Stimulated activated CD4-positive, alpha-beta T cell treated with anti-CD3 and anti-CD28 coated beads, Interleukin-15, amount 100 ng/mL, for 48 hours (primary cell): ENCODE measurements around the gene GPR160.
"Not testable (repeated sequence)": the region's sequence is repeated elsewhere in the genome, so short reads cannot be mapped to it uniquely, and the experiment has no call there.

Experiments
- DNase-seq, 2 donors: peaks; one replicate each; pipeline ENCODE4 v3.0.0-alpha.2; 2020; ENCODE audit warnings: low read depth in 2 of 2

The GPR160 gene, protein sequence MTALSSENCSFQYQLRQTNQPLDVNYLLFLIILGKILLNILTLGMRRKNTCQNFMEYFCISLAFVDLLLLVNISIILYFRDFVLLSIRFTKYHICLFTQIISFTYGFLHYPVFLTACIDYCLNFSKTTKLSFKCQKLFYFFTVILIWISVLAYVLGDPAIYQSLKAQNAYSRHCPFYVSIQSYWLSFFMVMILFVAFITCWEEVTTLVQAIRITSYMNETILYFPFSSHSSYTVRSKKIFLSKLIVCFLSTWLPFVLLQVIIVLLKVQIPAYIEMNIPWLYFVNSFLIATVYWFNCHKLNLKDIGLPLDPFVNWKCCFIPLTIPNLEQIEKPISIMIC

DNA sequence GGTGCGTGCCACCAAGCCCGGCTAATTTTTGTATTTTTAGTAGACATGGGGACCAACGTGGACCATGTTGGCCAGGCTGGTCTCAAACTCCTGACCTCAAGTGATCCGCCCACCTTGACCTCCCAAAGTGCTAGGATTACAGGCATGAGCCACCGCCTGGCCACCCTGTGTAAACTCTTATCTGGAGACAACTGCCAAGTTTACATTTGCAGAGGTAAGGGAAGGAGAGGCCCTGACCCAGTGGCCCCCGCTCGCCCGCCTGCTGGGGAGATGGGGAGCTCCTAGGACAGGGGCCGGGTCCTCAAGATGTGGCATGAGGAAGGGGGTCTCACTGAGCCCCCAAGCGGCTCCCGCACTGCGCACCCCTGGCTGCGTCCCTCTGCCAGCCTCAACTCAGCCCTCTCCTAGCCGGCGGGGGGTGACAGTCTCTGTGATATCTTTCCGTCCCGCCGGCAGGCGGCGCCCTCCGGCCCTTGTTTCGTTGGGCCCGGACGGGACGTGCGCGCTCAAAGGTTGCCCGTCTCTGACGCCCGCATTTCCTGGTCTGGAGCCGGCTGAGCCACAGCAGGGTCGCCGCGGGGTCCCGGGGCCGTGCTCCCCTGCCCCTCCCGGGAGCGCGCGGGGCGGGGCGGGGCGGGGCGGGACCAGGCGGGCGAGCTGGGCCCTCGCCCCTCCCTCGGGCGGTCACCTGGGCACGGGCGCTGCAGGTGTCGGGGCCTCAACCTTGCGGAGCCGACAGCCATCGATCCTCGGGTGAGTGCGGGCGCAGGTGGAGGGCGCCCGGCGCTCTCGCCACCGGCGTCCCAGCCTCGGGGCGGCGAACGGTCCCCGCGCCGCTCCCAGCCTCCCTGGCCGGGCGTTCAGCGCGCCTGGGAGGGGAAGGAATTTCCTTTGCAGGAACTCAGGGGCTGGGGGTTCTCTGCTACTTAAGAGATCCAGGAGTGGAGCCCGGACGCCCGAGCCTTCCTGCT lies at the start of gene GPR160:
TSS of gene GPR160 (plus strand) at position 533 of the 971 bp plus-strand sequence. CDS start 45,978 bp downstream, outside the sequence.
- peak; percentile 69 to 81 for DNase-seq

DNA sequence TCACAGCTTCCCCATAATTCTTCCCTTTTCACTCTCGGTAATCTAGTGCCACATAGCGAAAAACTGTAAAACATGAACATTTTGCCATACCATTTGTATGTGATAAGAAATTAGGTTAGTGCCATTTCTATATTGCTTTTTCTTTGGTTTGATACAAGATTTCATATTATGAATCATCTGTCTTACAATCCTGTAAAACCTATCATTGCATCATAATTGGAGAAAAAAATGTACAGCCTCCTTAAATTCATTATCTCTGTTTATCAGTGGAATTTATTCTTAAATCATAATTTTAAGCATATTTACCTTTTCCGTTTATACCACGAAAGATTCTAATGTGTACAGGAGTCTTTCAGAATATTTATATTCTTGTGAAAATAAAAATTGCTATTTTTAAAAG lies 47.4 kb upstream of the GPR160 start:
- no peak for DNase-seq

DNA sequence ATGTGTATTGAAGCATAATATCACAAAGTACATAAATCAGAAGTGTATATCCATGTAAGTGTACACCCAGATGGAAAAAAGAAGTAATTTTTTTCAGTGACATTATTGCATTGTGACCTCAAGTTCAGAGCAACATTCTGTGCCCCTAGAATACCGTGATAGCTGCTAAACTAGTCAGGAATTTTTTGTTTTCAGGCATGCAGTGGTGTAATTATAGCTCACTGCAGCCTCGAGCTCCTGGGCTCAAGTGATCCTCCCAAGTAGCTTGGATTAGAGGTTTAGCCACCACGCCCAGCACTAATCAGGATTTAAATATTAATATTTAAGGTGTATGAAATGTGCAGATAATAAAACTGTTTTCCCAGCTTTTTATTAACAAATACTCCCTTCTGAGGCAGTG lies 45.6 kb upstream of the GPR160 start:
- no peak for DNase-seq

DNA sequence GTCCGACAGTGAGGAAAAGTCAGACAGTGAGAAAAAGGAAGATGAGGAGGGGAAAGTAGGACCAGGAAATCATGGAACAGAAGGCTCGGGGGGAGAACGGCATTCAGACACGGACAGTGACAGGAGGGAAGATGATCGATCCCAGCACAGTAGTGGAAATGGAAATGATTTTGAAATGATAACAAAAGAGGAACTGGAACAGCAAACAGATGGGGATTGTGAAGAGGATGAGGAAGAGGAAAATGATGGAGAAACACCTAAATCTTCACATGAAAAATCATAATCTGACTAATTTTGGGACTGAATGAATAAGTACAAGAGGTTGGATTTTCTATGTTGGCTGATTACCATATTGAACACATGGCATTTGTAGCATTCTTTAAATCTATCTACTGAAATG lies 45.0 kb upstream of the GPR160 start:
- no peak for DNase-seq

DNA sequence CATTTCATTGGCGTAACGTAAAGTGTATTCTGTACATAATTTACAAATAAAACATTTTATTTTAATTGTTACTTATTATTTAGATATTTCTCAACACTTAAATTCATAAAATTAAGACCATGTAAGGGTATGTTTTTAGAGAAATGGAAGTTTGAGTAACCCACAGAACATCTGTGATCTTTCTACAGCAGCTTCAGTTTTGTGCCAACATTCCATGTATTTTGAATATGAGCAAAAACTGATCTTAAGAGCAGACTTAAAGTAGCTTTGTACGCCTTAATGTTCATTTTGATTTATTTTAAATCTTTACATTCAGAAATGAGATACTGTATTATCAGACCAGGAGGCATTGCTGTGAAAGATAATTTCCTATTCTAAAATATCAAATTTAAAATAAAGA lies 44.0 kb upstream of the GPR160 start:
- DNase-seq = no peak

DNA sequence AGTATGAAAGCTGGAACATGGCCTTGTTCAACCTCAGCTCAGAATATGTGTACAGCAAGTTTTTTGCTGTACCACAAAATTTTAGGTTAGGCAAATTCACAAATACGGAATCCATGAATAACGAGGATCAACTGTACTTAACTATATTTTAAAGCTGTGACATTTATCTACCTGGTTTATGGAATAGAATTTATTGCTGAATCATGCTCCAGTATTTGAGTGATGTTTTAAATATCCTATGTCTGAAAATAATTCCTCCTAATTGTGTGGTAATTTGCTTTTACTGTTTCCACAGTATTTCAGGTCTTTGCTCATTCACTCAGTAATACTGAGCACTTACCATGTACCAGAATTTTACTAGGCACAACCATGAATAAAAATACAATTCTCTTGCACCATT lies 41.7 kb upstream of the GPR160 start:
- no peak for DNase-seq

DNA sequence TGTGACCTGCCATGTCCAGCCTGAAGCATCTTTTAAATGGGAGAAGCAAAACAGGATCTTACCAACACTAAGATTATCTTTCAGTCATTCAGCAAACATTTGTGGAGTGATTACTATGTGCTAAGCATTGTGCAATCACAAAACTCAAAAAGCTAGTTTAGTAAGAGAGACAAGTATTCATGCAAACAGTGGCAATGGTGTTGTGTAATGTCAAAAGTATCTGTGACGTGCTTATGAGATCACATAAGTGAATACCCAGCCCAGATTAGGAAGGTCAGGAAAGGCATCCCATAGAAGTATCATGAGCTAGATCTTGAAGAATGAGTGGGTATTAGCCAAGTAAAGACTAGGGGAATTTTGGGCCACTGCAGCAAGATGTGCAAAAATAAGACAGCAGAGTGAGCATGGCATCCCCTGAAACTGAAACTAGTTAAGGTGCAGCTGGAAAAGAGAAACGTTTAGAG lies 39.1 kb upstream of the GPR160 start:
- no peak for DNase-seq

DNA sequence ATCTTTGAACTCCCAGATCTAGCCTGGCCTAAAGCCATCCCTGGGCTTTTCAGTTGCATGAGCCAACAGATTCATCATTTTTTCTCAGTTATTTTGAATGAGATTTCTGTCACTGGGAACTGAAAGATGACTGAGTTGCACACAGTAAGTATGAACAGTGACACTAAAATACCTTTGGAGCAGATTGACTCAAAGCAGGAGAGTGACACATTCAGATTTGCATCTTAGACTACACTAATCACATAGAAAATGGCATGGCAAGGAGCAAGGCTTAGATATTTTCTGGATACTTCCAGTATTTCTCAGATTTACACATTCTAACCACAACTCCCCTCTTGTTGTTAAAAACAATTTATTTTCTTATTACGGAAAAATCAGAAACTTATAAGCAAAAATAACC lies 38.4 kb upstream of the GPR160 start:
- no peak for DNase-seq

DNA sequence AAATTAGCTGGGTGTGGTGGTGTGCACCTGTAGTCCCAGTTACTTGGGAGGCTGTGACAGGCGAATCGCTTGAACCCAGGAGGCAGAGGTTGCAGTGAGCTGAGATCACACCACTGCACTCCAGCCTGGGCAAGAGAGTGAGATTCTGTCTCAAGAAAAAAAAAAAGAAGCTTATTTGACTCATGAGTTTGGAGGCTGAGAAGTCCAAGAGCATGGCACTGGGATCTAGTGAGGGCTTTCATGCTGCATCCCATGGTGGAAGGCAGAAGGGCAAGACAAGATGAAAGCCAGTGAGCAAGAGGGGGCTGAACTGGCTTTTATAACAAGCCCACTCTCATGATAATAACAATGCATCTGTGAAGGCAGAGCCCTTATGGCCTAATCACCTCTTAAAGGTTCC lies 37.7 kb upstream of the GPR160 start:
- no peak for DNase-seq

DNA sequence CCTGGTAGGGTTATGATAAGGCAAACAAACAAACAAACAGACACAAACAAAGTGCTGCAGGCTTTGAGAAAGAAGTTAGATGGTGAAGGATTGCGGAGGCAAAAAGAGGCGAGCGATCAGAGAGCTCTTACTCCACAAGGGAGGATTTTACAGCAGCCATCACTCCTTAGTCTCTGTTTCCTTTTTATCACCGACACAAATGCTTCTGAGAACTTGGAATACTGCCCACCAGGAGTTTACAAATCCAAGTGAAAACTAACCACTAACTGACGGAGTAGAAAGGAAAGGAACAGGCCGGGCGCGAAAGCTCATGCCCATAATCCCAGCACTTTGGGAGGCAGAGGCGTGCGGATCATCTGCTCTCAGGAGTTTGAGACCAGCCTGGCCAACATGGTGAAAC lies 35.6 kb upstream of the GPR160 start:
- DNase-seq = no peak

DNA sequence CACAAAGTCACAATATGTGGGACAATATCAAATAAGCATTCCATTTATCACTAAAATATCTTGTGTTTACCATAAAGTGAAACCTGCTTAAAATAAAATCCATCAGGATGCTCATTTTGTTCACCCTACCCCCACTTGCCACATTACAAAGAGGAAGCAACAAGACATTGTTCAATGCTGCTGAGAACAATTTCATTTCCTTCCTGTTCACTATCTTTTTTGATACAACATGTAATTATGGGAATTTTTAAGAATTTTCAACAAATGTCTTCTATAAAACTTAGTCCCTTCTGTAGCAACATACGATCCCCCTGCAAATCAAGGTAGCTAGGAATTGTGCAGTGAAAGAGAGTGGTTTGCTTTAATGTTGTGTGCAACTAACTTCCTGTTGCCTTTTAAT lies 34.9 kb upstream of the GPR160 start:
- DNase-seq = no peak

DNA sequence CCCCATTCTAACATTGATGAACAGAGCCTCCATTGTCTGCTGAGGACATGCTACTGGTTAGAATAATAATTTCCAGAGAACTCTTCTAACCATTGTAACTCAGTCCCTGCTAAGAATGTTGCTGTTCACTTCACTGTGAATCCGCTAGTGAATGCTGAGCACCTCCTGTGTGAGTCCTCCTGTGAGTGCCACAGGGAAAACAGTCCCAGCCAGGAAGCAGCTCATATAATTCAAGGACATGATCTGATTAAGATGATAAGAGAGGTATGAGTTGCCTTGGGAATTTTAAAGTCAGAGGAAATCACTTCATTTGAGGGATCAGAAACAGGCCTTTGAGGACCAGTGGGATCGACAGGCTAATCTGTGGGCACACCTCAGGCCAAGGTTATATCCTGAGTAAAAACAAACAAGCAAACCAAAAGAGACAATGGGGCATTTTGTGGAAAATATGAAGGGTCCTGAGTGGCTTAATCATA lies 33.9 kb upstream of the GPR160 start:
- DNase-seq = no peak

DNA sequence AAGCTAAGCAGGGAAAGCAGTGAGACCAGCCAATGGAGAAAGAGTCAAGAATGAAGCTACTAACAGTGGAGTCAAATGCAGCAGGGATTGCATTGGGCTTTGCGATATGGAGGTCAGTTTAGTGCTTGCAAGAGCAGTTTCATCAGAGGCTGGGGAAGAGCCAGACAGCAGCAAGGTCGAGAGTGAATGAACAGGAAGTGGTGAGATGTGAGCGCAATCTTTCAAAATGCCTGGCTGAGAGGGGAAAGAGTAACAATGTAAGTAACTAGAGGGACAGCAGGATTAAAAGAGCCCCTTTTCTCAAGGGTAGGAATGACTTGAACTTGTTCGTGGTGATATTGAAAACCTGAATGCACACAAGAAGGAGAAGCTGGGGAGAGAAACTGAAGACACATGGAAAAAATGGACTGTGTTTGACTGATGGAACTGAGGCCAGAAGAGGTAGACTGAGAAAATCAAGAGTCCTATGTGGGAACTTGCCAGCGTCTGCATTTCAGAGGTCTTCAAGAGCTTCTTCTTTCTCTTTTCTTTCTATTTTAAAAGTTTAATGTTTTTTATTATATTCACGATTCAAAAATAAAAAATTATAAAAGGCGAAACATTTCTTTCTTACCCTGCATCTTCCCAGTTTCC lies 30.6 kb upstream of the GPR160 start:
- peak in 1 of 2 donors; percentile 13 for DNase-seq

DNA sequence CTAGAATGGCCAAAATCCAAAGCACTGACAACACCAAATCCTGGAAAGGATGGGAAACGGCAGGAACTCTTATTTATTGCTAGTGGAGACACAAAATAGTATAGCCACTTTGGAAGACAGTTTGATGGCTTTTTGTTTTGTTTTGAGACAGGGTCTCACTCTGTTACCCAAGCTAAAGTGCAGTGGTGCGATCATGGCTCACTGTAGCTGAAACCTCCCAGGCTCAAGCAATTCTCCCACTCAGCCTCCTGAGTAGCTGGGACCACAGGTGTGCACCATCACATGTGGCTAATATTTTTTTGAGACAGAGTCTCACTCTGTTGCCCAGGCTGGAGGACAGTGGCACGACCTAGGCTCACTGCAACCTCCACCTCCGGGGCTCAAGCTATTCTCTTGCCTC lies 27.3 kb upstream of the GPR160 start:
- no peak for DNase-seq

DNA sequence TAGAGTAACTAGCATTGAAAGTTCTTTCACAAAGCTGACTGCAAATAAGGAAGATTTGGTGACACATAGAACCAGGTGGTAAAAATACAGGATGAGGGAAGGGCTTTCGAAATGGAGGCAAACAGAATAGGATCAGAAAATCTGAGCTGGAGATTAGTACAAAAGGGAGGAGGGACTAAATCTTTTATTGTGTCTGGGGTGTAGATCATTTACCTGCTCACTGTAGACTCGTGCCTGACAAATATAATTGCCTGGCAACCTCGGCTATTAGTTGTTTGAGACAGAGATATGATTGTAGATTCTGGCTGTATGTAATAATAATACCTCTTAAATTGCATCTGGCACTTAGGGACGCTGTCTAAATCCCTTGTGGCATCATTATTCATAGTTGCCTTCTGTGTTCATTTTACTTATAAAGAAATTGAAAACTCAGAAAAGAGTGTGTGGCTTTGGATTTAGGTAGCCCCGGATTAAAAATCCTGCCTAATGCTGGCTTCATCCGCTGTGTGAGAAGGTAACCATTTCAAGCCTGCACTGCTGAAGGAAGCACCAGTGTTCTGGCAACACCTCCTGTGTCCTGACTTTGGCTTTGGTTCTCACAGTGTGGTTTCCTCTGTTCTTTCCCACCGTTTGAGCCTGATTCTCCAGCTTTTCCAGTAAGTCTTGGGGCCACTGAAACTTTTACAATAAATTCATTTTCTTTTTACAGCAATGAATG lies 25.0 kb upstream of the GPR160 start:
- DNase-seq = no peak

DNA sequence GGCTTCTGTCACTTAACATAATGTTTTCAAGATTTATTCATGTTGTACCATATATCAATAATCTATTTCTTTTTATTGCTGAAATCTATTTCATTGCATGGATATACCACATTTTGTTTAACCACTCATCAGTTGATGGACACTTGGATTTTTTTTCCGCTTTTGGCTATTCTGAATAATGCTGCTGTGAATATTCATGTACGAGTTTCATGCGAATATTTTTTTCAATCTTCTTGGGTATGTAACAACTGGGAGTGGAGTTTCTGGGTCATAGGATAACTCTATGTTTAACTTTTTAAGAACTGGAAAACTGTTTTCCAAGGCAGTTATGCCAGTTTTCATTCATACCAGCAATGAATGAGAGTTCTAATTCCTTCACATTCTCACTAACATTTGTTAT lies 21.7 kb upstream of the GPR160 start:
- no peak for DNase-seq

DNA sequence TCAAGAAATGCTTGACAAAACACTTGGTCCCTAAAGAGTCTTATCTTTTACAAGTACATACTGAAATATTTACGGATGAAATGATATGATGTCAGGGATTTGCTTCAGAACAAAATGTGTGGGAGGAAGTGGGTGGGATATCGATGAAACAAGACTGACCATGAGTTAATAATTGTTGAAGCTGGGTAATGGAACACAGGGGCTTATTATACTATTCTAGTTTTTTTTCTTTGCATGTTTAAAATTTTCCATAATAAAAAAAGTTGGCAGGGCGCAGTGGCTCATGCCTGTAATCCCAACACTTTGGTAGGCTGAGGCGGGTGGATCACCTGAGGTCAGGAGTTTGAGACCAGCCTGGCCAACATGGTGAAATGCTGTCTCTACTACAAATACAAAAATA lies 18.5 kb upstream of the GPR160 start:
- DNase-seq = not testable (repeated sequence)

DNA sequence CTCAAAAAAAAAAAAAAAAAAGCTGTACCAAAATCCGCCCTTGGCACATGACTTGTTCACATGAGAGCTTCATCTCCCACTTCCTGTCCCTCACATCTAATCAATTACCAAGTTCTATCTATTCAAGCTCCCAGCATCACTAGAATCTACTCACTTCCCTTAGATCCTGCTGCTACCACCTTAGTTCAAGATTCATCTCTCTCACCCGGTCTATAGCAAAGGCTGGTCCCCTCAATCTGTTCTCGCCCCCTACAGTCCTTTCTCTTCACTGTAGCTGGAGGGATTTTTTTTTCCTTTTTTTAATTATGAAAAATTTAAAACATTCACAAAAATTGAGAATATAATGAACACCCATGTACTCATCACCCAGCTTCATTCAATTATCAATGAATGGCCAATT lies 16.7 kb upstream of the GPR160 start:
- no peak for DNase-seq

DNA sequence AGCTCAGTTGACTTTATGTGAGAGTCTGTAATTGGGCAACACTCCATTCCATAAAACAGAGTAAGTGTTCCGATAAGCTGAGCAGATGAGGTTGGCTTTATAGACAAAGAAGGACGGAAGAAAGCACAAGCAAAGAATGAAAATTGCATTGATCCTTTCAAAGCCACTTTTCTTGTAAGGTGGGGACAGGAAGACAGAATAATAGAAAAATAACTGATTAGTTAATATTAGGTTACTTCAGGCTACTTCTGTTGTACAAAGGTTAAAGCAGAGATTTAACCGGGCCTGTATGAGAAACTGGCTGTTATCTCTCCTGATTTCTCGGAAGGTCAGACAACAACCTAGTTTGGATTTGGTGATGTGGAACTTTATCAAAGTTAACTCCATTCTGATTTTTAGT lies 15.5 kb upstream of the GPR160 start:
- no peak for DNase-seq

DNA sequence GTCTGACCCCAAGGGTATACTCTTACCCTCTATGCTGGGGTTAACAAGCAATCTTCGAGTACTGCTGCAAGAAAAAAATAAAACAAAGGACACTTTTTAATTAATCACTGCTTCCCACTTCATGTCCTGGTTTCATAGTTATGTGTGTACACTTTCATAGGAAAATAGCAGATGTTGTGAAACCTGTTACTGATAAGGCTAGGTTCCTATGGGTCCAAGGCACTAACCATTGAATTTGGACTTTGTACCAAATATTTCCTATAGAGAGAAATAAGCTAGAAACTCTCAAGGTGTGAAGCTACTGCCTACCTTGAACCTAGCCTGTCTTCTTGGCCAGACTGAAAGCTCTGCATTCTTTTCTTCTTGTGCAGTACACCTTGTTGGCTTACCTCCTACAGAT lies 14.6 kb upstream of the GPR160 start:
- DNase-seq = no peak

DNA sequence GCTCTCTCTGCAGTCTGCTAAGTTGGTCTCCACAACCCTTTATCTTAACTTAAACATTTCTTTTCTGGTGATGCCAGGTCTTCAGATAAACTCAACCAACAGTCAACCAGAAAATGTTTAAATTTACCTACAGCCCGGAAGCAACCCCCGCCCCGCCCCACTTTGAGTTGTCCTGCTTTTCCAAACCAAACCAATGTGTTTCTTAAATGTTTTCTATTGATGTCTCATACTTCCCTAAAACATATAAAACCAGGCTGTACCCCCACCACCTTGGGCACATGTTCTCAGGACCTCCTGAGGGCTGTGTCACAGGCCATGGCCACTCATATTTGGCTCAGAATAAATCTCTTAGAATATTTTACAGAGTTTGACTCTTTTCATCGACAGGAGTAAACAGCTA lies 13.2 kb upstream of the GPR160 start:
- DNase-seq = no peak
